Mucosa of rectum (tissue), 2 donors: ENCODE data around the gene TFAP2B.

ENCODE experiments used
- H3K27ac ChIP-seq, 2 donors: one replicate each; pipeline ENCODE4 v1.7.0; 2013; ENCODE audit warnings: inconsistent platforms in 2 of 2, low read depth in 2 of 2, low read length in 2 of 2
- H3K27me3 ChIP-seq, 2 donors: one replicate each; pipeline ENCODE4 v1.7.0; 2013; ENCODE audit warnings: low read length in 2 of 2; ENCODE audit not compliant: control insufficient read depth in 2 of 2, insufficient read depth in 2 of 2
- H3K36me3 ChIP-seq, 2 donors: one replicate each; pipeline ENCODE4 v1.7.0; 2013; ENCODE audit warnings: low read length in 2 of 2; ENCODE audit not compliant: control insufficient read depth in 2 of 2, insufficient read depth in 2 of 2
- H3K4me1 ChIP-seq, 2 donors: one replicate each; pipeline ENCODE4 v1.7.0; 2013; ENCODE audit warnings: low read length in 2 of 2, mild to moderate bottlenecking in 1 of 2; ENCODE audit not compliant: control insufficient read depth in 2 of 2, insufficient read depth in 2 of 2
- H3K4me3 ChIP-seq, 2 donors: one replicate each; pipeline ENCODE4 v1.7.0; 2013; ENCODE audit warnings: low read length in 2 of 2
- H3K9ac ChIP-seq, 2 donors: one replicate each; pipeline ENCODE4 v1.7.0; 2013; ENCODE audit warnings: low read length in 2 of 2, low read depth in 1 of 2, mild to moderate bottlenecking in 1 of 2
- H3K9me3 ChIP-seq, 2 donors: one replicate each; pipeline ENCODE4 v1.7.0; 2013; ENCODE audit warnings: low read length in 2 of 2; ENCODE audit not compliant: control insufficient read depth in 2 of 2
- donor health status: healthy.
- donor health status: Normal muscosa, but diverticular disease.

TFAP2B gene

GRCh38 chr6:50862176-50862575 is 43.5 kb downstream of the TFAP2B start:
- Histone ChIP-seq H3K4me1 (no peaks in the 10 kb centered on the region), H3K4me3 (no peak overlapping the region), H3K36me3 (no peaks in the 10 kb centered on the region), H3K9ac (no peak overlapping the region), H3K27ac (no peak overlapping the region), H3K9me3 (no peaks in the 10 kb centered on the region), H3K27me3 (no peaks in the 10 kb centered on the region)

DNA sequence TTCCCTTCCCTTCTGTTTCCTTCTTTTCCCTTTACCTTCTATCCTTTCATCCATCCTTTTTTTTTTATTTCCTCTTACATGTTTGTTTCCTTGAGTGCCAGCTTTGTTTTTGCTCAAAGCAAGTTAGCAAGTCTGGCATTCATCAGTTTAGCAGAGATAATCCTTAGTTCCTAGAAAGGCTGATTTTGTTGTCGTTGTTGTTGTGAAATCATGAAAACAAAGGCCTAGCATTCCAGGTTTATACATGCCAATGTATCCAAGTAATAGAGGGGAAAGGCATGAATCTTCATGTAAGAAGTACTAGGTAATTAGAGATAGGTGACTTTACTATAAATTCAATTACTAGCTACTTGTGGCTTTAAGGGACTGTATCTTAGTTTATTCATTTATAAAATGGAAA is 45.9 kb downstream of the TFAP2B start:
- Histone ChIP-seq H3K4me1 (no peaks in the 10 kb centered on the region), H3K9me3 (no peaks in the 10 kb centered on the region), H3K27me3 (no peaks in the 10 kb centered on the region), H3K27ac (no peak overlapping the region), H3K9ac (no peak overlapping the region), H3K36me3 (no peaks in the 10 kb centered on the region), H3K4me3 (no peak overlapping the region)

DNA sequence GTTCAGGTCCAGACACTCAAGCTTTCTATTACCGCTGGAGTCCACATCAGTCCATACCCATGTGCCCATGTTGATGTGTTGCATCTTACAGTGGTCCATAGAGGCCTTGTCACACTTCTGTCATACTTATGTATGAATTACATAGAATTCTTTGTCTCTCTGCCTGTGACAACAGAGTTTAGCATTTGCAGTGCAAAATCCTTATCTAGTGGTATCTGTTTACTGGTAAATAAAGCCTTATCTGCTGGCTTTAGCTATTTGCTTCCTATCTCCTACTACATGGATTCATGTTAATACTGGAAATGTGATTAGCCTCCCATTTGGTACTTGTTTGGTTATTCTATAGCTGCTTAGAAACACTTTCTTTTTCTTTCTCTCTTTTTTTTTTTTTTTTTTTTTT is 49.8 kb downstream of the TFAP2B start:
- Histone ChIP-seq H3K27me3 (no peaks in the 10 kb centered on the region), H3K9me3 (no peaks in the 10 kb centered on the region), H3K4me1 (no peaks in the 10 kb centered on the region), H3K36me3 (no peaks in the 10 kb centered on the region), H3K9ac (no peak overlapping the region), H3K4me3 (no peak overlapping the region), H3K27ac (no peak overlapping the region)

DNA sequence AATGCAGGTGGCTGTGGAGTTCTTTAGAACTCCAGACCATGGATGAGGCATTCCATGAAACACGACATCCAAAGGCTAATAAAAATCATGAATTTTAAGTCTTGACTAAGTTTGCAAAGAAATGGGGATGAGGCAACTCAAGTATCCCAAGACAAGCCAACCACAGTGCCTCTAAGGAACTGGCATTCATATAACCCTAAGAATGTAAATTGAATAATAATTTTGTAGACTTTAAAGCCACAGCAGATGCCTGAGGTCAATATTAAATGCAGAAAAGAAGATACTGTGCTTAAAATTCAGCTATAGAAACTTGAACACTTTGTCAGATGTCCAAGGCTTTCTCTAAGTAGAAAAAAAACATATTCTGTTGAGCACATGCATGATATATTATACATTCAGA is 54.5 kb downstream of the TFAP2B start:
- H3K9me3 ChIP-seq: no peaks in the 10 kb centered on the region
- no peak overlapping the region for H3K27ac ChIP-seq
- no peaks in the 10 kb centered on the region for H3K36me3 ChIP-seq
- no peak overlapping the region for H3K9ac ChIP-seq
- no peaks in the 10 kb centered on the region for H3K27me3 ChIP-seq
- H3K4me1 ChIP-seq: no peaks in the 10 kb centered on the region
- H3K4me3 ChIP-seq: no peak overlapping the region

- Histone ChIP-seq H3K27ac (no peak overlapping the region), H3K36me3 (no peaks in the 10 kb centered on the region), H3K4me1 (no peaks in the 10 kb centered on the region), H3K27me3 (no peaks in the 10 kb centered on the region), H3K9me3 (no peaks in the 10 kb centered on the region), H3K4me3 (no peak overlapping the region), H3K9ac (no peak overlapping the region)
Observed at GRCh38 chr6:50884364-50884763, 65.7 kb downstream of the TFAP2B start.

- no peaks in the 10 kb centered on the region for H3K4me1 ChIP-seq
- H3K36me3 ChIP-seq: no peaks in the 10 kb centered on the region
- no peaks in the 10 kb centered on the region for H3K27me3 ChIP-seq
- H3K9ac ChIP-seq: no peak overlapping the region
- no peak overlapping the region for H3K4me3 ChIP-seq
- H3K9me3 ChIP-seq: no peaks in the 10 kb centered on the region
- no peak overlapping the region for H3K27ac ChIP-seq
Observed at GRCh38 chr6:50887112-50887511, 68.4 kb downstream of the TFAP2B start.

DNA sequence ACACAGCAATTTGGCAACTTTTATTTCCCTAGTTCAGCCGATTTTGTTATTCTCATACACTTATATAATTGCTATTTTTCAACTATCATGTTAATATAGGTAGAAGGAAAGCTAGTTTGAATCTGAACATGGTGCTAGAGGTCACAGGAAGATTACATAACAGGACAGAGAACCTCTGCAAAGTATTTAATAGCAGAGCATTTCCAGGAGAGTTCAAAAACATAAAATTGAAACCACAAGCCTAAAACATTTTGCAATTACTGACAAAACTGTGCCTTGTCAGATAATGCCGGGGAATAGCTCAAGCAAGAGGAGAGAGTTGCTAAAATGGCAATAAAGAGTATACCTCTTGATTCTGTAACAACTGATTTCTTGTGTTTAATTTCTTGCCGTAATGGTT is 70.8 kb downstream of the TFAP2B start:
- no peaks in the 10 kb centered on the region for H3K27me3 ChIP-seq
- H3K4me1 ChIP-seq: no peaks in the 10 kb centered on the region
- H3K36me3 ChIP-seq: no peaks in the 10 kb centered on the region
- no peak overlapping the region for H3K9ac ChIP-seq
- no peak overlapping the region for H3K27ac ChIP-seq
- H3K9me3 ChIP-seq: no peaks in the 10 kb centered on the region
- H3K4me3 ChIP-seq: no peak overlapping the region

- Histone ChIP-seq H3K9ac (no peak overlapping the region), H3K4me1 (no peaks in the 10 kb centered on the region), H3K36me3 (no peaks in the 10 kb centered on the region), H3K27ac (no peak overlapping the region), H3K9me3 (no peaks in the 10 kb centered on the region), H3K4me3 (no peak overlapping the region), H3K27me3 (no peaks in the 10 kb centered on the region)
Observed at GRCh38 chr6:50889935-50890334, 71.3 kb downstream of the TFAP2B start.

DNA sequence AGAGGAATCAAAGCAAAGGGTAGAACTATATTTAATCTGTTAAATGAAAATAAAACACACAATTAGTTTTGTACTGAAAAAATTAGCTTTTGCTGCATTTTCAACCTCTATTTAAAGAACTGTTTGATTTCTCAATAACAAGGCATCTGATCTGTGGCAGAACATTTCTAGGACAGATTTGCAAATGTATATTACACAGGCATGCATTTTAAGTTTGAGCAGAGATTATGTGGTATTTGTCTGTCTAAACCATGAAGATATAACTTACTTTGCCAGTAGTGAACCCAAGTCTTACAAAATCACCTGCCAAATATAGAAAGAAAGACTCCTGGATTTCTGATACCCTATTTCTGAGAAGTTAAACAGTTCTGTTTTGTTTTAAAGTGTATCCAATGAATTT is 71.9 kb downstream of the TFAP2B start:
- H3K4me1 ChIP-seq: no peaks in the 10 kb centered on the region
- H3K27me3 ChIP-seq: no peaks in the 10 kb centered on the region
- H3K27ac ChIP-seq: no peak overlapping the region
- no peak overlapping the region for H3K9ac ChIP-seq
- no peak overlapping the region for H3K4me3 ChIP-seq
- no peaks in the 10 kb centered on the region for H3K9me3 ChIP-seq
- H3K36me3 ChIP-seq: no peaks in the 10 kb centered on the region

- no peaks in the 10 kb centered on the region for H3K36me3 ChIP-seq
- no peaks in the 10 kb centered on the region for H3K27me3 ChIP-seq
- no peak overlapping the region for H3K27ac ChIP-seq
- no peaks in the 10 kb centered on the region for H3K4me1 ChIP-seq
- no peak overlapping the region for H3K4me3 ChIP-seq
- no peaks in the 10 kb centered on the region for H3K9me3 ChIP-seq
- H3K9ac ChIP-seq: no peak overlapping the region
Observed at GRCh38 chr6:50891290-50891689, 72.6 kb downstream of the TFAP2B start.
